Measurements from ENCODE around the gene ELN.

DNA sequence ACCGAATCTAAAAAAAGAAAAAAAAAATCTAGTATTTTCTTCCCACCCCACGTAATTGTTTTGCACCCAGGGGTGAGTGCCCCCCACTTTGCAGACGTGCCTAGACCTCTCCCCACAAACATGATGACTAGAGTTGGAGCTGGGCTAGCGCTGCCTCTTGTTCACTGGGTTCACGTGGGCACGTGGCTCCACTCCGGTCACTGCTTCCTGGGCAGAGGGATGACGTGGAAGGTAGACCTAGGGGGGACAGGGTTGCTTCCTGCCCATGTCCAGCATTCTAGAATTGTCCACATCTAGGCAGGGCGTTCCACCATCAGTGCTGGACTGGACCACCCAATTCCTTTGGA is 54.8 kb downstream of the ELN start:
- TF ChIP-seq, protein P1, sequence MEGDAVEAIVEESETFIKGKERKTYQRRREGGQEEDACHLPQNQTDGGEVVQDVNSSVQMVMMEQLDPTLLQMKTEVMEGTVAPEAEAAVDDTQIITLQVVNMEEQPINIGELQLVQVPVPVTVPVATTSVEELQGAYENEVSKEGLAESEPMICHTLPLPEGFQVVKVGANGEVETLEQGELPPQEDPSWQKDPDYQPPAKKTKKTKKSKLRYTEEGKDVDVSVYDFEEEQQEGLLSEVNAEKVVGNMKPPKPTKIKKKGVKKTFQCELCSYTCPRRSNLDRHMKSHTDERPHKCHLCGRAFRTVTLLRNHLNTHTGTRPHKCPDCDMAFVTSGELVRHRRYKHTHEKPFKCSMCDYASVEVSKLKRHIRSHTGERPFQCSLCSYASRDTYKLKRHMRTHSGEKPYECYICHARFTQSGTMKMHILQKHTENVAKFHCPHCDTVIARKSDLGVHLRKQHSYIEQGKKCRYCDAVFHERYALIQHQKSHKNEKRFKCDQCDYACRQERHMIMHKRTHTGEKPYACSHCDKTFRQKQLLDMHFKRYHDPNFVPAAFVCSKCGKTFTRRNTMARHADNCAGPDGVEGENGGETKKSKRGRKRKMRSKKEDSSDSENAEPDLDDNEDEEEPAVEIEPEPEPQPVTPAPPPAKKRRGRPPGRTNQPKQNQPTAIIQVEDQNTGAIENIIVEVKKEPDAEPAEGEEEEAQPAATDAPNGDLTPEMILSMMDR (IDR thresholded peaks at IDR 0.05; ENCODE audit: low read depth, low read length), result no peak
- TF ChIP-seq EZH2phosphoT487 (IDR thresholded peaks at IDR 0.05; ENCODE audit: low read depth), result no peak
